ENCODE data around the gene AKAP12.

DNA sequence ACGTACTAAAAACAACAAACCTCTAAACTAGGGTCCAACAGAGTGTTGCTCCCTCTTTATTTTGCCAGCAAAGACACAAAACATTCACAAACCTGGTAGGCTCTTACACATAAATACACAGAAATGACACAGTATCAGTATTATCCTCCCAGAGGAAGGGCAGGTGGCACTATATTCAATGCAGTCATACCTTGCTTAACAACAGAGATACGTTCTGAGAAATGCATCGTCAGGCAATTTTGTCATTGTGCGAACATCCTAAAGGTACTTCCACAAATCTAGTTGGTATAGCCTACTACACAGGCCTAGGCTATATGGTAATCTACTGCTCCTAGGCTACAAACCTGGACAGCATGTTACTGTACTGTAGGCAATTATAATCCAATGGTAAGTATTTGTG is 142.0 kb downstream of the AKAP12 start:
- TF ChIP-seq, protein P1, sequence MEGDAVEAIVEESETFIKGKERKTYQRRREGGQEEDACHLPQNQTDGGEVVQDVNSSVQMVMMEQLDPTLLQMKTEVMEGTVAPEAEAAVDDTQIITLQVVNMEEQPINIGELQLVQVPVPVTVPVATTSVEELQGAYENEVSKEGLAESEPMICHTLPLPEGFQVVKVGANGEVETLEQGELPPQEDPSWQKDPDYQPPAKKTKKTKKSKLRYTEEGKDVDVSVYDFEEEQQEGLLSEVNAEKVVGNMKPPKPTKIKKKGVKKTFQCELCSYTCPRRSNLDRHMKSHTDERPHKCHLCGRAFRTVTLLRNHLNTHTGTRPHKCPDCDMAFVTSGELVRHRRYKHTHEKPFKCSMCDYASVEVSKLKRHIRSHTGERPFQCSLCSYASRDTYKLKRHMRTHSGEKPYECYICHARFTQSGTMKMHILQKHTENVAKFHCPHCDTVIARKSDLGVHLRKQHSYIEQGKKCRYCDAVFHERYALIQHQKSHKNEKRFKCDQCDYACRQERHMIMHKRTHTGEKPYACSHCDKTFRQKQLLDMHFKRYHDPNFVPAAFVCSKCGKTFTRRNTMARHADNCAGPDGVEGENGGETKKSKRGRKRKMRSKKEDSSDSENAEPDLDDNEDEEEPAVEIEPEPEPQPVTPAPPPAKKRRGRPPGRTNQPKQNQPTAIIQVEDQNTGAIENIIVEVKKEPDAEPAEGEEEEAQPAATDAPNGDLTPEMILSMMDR (IDR thresholded peaks at IDR 0.05), result no peak
- TF ChIP-seq POLR2AphosphoS5 (IDR thresholded peaks at IDR 0.05), result no peak
- TF ChIP-seq EP300 (IDR thresholded peaks at IDR 0.05; ENCODE audit: low read depth), result no peak
- no peak for TF ChIP-seq POLR2A (IDR thresholded peaks at IDR 0.05)
